K562 (cell line): Measurements from ENCODE around the gene SPEG. TPM values are rescaled to one million over a fixed set of nuclear protein-coding genes. Genes with fewer than 3 reads are reported as not detected.
A peak's percentile ranks its signal among the peaks of the same experiment; 100 is the strongest.

ENCODE experiments used
- ARID1B ChIP-seq: fragments of 450-650 bp; IDR thresholded peaks from 2 replicates; pipeline ENCODE4 v1.6.1; 2016; ENCODE audit warnings: antibody characterized with exemption, mild to moderate bottlenecking, inconsistent platforms
- CBFA2T3 ChIP-seq: fragments of 450-650 bp; IDR thresholded peaks from 2 replicates; pipeline ENCODE4 v1.6.1; 2017
- CBX2 ChIP-seq: fragments of 200-600 bp; sonication (generic); IDR thresholded peaks from one replicate; pipeline ENCODE4 v1.6.1; 2012; ENCODE audit warnings: mild to moderate bottlenecking, low read length, inconsistent platforms; ENCODE audit not compliant: insufficient read depth, poor library complexity, severe bottlenecking
- CREM ChIP-seq: IDR thresholded peaks from 2 replicates; pipeline ENCODE4 v1.6.1; 2014; ENCODE audit warnings: antibody characterized with exemption, low read depth
- CTCF ChIP-seq, 3 experiments: IDR thresholded peaks in 2 of 3; conservative IDR thresholded peaks in 1 of 3; 2 replicates each; pipeline ENCODE4 v1.5.1; 2011 to 2012; ENCODE audit warnings: low read length in 3 of 3, mild to moderate bottlenecking in 3 of 3, control low read depth in 2 of 3, improper control_type of control experiment in 1 of 3, inconsistent platforms in 1 of 3, low read depth in 1 of 3, mixed read lengths in 1 of 3, moderate library complexity in 1 of 3; ENCODE audit not compliant: insufficient read depth in 2 of 3
- DNMT1 ChIP-seq: fragments of 450-650 bp; IDR thresholded peaks from 2 replicates; pipeline ENCODE4 v1.6.1; 2016; ENCODE audit warnings: antibody characterized with exemption, mild to moderate bottlenecking
- FIP1L1 ChIP-seq: fragments of 200-400 bp; formaldehyde crosslinking; IDR thresholded peaks from 2 replicates; pipeline ENCODE4 v1.6.1; 2018; ENCODE audit warnings: mild to moderate bottlenecking, low read depth, low read length; ENCODE audit not compliant: poor library complexity, severe bottlenecking
- HCFC1 ChIP-seq: IDR thresholded peaks from 2 replicates; pipeline ENCODE4 v1.6.1; 2012; ENCODE audit warnings: low read depth, low read length, improper control_type of control experiment
- HDAC1 ChIP-seq, 2 experiments: fragments of 450-650 bp; IDR thresholded peaks; 2 replicates each; pipeline ENCODE4 v1.6.1; 2016 to 2017; ENCODE audit warnings: inconsistent platforms in 1 of 2, mild to moderate bottlenecking in 1 of 2, moderate library complexity in 1 of 2
- HNRNPLL ChIP-seq: fragments of 200-400 bp; formaldehyde crosslinking; IDR thresholded peaks from 2 replicates; pipeline ENCODE4 v1.6.1; 2017; ENCODE audit warnings: low read length, low read depth, mild to moderate bottlenecking; ENCODE audit not compliant: poor library complexity, severe bottlenecking
- LCOR ChIP-seq: sonication (generic); formaldehyde crosslinking; IDR thresholded peaks from 2 replicates; pipeline ENCODE4 v1.8.0; 2022; ENCODE audit warnings: mild to moderate bottlenecking, missing genetic modification reagents
- MYC ChIP-seq, 2 experiments: fragments of 250-450 bp in 1 of 2; sonication (Bioruptor Pico) in 1 of 2; IDR thresholded peaks; 2 replicates each; pipeline versions ENCODE4 v1.5.1 to v1.6.1; 2012 to 2021; ENCODE audit warnings: low read depth in 2 of 2, borderline replicate concordance in 1 of 2, improper control_type of control experiment in 1 of 2, low read length in 1 of 2, mild to moderate bottlenecking in 1 of 2, moderate library complexity in 1 of 2
- NFE2 ChIP-seq: IDR thresholded peaks from 2 replicates; pipeline ENCODE4 v1.6.1; 2014; ENCODE audit warnings: antibody characterized with exemption, low read depth
- RNF2 ChIP-seq: sonication (generic); IDR thresholded peaks from 2 replicates; pipeline ENCODE4 v1.6.1; 2016
- ZFPM2 ChIP-seq: fragments of 250-450 bp; sonication (Bioruptor Pico); IDR thresholded peaks from 2 replicates; pipeline ENCODE4 v1.5.1; 2022; ENCODE audit warnings: mild to moderate bottlenecking
- ZNF140 ChIP-seq: fragments of 250-450 bp; sonication (Bioruptor Pico); IDR thresholded peaks from 2 replicates; pipeline ENCODE4 v1.8.0; 2021; ENCODE audit warnings: moderate library complexity, mild to moderate bottlenecking, inconsistent platforms
- ZNF24 ChIP-seq: fragments of 450-650 bp; IDR thresholded peaks from 2 replicates; pipeline ENCODE4 v1.6.1; 2016
- ZNF3 ChIP-seq: fragments of 250-450 bp; sonication (Bioruptor Pico); IDR thresholded peaks from 2 replicates; pipeline ENCODE4 v1.5.0; 2021; ENCODE audit warnings: mild to moderate bottlenecking, moderate library complexity
- ZNF79 ChIP-seq: fragments of 250-450 bp; sonication (Bioruptor Pico); IDR thresholded peaks from 2 replicates; pipeline ENCODE4 v1.4.0; 2020; ENCODE audit warnings: low read depth, mild to moderate bottlenecking, moderate library complexity
- polyA plus RNA-seq, 8 experiments: library from polyadenylated mRNA; depleted of rRNA in 4 of 8; stranded (reverse) in 5 of 8; unstranded in 3 of 8; fragments of >200 nt; fragmentation: Nextera tagmentation in 2 of 8; fragmentation: Illumina TruSeq in 1 of 8; extraction: Ambion mirVana in 2 of 8; extraction: Trizol in 1 of 8; gene quantifications; 2 replicates each; pipeline versions ENCODE4 v1.2.1 to v1.2.3, GENCODE V29; 2011 to 2014; ENCODE audit warnings: inconsistent platforms in 1 of 8, missing spikeins in 1 of 8
- total RNA-seq, 7 experiments: library from RNA; depleted of rRNA in 6 of 7; stranded (reverse); fragments of >200 nt in 6 of 7; fragmentation: Illumina TruSeq in 2 of 7; extraction: Trizol in 2 of 7; gene quantifications; 2 replicates each; pipeline versions ENCODE4 v1.2.1 to v1.2.3, GENCODE V29; 2011 to 2021; ENCODE audit warnings: low replicate concordance in 1 of 7
- TF ChIP-seq, protein P1 (sequence below): fragments of 450-650 bp; formaldehyde crosslinking; IDR thresholded peaks from 2 replicates; pipeline ENCODE4 v1.4.0; 2020; ENCODE audit warnings: mild to moderate bottlenecking, moderate library complexity
- TF ChIP-seq, protein P2 (sequence below): sonication (generic); formaldehyde crosslinking; IDR thresholded peaks from 2 replicates; pipeline ENCODE4 v1.8.0; 2022; ENCODE audit warnings: missing genetic modification reagents, mild to moderate bottlenecking, moderate library complexity, borderline replicate concordance
- TF ChIP-seq, protein P3 (sequence below): sonication (generic); formaldehyde crosslinking; IDR thresholded peaks from 2 replicates; pipeline ENCODE4 v1.8.1; 2022; ENCODE audit warnings: missing genetic modification reagents

SPEG gene
- total and polyA plus RNA-seq, 9 of the 15 experiments (the other 6 are each of a cell fraction or from before 2014, with no cell fraction given) = 0.49 to 8.7 (median 3.0) TPM

- TF ChIP-seq, protein P1, sequence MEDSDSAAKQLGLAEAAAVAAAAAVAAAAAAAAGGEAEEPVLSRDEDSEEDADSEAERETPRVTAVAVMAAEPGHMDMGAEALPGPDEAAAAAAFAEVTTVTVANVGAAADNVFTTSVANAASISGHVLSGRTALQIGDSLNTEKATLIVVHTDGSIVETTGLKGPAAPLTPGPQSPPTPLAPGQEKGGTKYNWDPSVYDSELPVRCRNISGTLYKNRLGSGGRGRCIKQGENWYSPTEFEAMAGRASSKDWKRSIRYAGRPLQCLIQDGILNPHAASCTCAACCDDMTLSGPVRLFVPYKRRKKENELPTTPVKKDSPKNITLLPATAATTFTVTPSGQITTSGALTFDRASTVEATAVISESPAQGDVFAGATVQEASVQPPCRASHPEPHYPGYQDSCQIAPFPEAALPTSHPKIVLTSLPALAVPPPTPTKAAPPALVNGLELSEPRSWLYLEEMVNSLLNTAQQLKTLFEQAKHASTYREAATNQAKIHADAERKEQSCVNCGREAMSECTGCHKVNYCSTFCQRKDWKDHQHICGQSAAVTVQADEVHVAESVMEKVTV (CRISPR knock-in tag) = peak; percentile 76
- TF ChIP-seq ZNF79 (CRISPR knock-in tag) (no peak), ZNF3 (CRISPR knock-in tag) (no peak), MYC (IDR thresholded peaks at IDR 0.05; ENCODE audit: low read depth, low read length) (0 out of 2 replicates have a peak, but pooled peaks have one; percentile 18), MYC (CRISPR knock-in tag; IDR thresholded peaks at IDR 0.05; ENCODE audit: borderline replicate concordance, low read depth) (no peak), CREM (no peak), CBX2 (no peak), ARID1B (no peak), CBFA2T3 (peak; percentile 18; the same call in 1 of the 2 replicates), FIP1L1 (no peak), DNMT1 (no peak), CTCF (IDR thresholded peaks at IDR 0.05 in 2 of 3, conservative IDR thresholded peaks at IDR 0.05 in 1 of 3; ENCODE audit: insufficient read depth in 2 of 3, low read depth in 1 of 3, low read length in 3 of 3) (peak; percentile 81 to 92 (median 87)), RNF2 (no peak), ZNF24 (no peak), NFE2 (no peak), HNRNPLL (no peak), HDAC1 (IDR thresholded peaks at IDR 0.05) (peak in 1 of 2 experiments; percentile 45; a peak in 2 of 4 replicates), ZFPM2 (no peak), LCOR (CRISPR knock-in tag) (no peak), HCFC1 (no peak), ZNF140 (no peak)
- TF ChIP-seq, protein P2, sequence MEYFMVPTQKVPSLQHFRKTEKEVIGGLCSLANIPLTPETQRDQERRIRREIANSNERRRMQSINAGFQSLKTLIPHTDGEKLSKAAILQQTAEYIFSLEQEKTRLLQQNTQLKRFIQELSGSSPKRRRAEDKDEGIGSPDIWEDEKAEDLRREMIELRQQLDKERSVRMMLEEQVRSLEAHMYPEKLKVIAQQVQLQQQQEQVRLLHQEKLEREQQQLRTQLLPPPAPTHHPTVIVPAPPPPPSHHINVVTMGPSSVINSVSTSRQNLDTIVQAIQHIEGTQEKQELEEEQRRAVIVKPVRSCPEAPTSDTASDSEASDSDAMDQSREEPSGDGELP (CRISPR knock-in tag) = 0 out of 2 replicates have a peak, but pooled peaks have one; percentile 48
- TF ChIP-seq, protein P3, sequence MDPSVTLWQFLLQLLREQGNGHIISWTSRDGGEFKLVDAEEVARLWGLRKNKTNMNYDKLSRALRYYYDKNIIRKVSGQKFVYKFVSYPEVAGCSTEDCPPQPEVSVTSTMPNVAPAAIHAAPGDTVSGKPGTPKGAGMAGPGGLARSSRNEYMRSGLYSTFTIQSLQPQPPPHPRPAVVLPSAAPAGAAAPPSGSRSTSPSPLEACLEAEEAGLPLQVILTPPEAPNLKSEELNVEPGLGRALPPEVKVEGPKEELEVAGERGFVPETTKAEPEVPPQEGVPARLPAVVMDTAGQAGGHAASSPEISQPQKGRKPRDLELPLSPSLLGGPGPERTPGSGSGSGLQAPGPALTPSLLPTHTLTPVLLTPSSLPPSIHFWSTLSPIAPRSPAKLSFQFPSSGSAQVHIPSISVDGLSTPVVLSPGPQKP (CRISPR knock-in tag) = no peak
Observed at GRCh38 chr2:219475697-219476651, 41.3 kb downstream of the SPEG start (continued).
